ENCODE data around the gene GLUD1.
"Not testable (repeated sequence)": the region's sequence is repeated elsewhere in the genome, so short reads cannot be mapped to it uniquely, and the experiment has no call there.

GRCh38 chr10:87026747-87027508 is 67.7 kb downstream of the GLUD1 start:
- not testable (repeated sequence) for TF ChIP-seq POLR2A, POLR2AphosphoS5, CTCF, EP300 (IDR thresholded peaks at IDR 0.05)
